Stimulated activated CD8-positive, alpha-beta memory T cell treated with anti-CD3 and anti-CD28 coated beads, Interleukin-7, amount 100 ng/mL, for 24 hours (primary cell): ENCODE data around the gene PLBD2.
"Not testable (repeated sequence)": the region's sequence is repeated elsewhere in the genome, so short reads cannot be mapped to it uniquely, and the experiment has no call there.

ENCODE experiments used
- DNase-seq: peaks from one replicate; pipeline ENCODE4 v3.0.0-alpha.2; 2020; ENCODE audit warnings: low read depth

Gene PLBD2

DNA sequence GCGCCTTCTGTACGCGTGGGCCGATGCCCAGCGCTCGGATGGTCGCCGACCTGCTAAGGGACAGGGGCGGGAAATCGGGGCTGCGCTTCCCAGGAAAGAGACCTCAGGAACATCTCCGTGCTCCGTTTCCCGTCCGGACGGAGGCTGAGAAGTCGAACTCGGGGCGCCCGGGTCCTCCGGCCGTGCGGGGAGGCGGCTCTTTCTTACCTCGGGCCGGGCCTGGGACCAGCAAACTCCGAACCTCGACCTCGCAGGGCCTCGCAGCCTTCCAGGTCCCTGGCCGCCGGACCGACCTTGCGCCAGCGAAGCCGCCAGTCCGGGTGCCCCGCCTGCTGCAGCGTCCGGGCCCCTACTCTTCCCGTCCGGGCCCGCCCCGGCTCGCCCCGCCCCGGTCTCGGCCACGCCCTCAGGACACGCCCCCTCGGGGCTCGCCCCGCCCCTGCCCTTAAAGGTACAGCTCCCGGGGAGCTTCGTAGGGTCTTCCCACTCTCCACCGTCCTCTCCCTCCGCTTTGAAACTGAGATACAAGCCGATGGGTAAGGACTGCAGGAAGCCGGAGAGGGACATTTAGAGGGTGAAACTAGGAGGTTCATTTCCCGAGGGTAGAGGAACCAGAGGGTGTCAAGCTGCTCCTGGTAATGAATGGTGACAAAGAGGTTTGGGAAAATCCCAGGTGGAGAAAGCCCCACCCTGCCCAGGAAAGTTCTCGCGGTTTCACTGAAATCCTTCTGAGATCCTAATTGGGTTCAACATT is 23.4 kb upstream of the PLBD2 start, which contains the start of gene SLC8B1:
Gene SLC8B1 (minus strand): TSS at position 324 of the 754 bp plus-strand sequence. CDS start 2,231 bp downstream, outside the sequence.
- peak; percentile 84 for DNase-seq

DNA sequence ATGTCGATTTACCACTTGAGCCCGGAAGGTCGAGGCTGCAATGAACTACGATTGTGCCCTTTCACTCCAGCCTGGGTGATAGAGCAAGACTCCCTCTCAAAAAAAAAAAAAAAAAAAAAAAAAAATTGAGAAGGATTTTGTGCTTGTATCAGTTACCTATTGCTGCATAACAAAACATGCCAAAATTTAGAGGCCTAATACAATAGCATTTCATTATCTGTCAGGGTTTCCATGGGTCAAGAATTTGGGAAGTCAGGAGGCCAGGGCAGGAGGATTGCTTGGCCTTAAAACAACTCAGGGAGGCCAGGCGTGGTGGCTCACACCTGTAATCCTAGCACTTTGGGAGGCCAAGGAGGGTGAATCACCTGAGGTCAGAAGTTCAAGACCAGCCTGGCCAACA is 18.8 kb upstream of the PLBD2 start:
- DNase-seq: no peak

DNA sequence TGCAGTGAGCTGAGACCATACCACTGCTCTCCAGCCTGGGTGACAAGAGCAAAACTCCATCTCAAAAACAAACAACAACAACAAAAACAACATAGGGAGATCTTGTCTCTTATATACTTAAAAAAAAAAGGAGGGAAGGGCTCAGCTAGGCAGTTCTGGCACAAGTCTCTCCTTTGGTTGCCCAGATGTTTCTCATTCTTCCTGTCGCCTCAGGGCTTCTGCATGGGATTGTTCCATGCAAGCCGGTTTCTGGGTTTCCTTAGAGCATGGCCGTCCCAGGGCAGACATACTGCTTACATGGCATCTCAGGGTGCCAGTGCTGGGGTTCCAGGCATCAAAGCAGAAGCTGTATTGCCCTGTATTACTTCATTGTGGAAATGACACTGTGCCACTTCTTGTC is 18.3 kb upstream of the PLBD2 start:
- no peak for DNase-seq

DNA sequence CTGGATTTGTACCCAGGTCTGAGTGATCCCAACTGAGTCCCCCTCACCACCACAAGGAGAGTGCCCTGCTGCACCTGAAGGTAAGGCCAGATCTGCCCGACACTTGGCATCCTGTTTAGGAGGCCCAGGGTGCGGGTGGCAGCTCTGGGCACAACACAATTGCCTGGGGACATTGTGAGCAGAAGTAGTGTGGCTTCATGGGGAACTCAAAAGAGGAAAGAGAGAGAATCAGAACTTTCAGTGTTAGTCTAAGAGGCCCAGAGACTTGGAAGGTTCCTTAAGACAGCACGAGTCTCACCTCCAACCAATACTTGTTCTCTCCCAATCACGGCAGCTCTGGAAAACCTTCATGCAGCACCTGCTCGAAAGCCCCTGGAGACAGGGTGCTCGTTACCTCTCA is 16.9 kb upstream of the PLBD2 start:
- DNase-seq: no peak

DNA sequence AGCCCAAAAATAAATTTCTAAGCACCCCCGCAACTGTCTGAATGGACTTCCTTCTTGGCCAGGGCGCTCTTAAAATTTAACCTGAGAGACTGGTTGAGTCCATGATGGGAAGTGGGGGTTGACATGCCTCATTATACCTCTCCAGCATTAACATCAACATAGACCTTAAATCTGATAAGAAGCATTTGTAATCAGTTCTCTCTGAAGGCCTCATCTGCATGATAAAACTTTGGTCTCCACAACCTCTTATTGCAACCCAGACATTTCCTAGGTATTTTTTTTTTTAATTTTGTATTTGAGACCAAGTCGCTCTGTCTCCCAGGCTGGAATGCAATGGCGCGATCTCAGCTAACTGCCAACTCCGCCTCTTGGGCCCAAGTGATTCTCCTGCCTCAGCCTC is 13.1 kb upstream of the PLBD2 start:
- no peak for DNase-seq

DNA sequence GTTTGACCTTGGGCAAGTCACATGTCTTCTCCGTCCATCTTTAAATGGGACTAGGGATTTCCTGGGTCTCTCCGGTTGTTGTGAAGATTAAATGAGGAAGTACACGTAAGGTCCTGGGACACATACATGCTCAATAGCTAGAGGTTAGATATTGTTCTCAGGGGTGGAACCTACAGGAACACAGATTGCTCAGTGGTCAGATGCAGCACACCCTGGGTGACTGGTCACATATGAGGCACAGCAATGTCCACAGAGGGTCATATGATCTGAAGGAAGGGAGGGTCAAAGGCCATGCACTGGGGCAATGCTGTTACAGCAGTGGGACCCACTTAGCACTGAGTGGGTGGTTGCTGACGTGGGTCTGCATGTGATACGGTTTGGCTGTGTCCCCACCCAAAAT is 12.0 kb upstream of the PLBD2 start:
- DNase-seq: no peak

DNA sequence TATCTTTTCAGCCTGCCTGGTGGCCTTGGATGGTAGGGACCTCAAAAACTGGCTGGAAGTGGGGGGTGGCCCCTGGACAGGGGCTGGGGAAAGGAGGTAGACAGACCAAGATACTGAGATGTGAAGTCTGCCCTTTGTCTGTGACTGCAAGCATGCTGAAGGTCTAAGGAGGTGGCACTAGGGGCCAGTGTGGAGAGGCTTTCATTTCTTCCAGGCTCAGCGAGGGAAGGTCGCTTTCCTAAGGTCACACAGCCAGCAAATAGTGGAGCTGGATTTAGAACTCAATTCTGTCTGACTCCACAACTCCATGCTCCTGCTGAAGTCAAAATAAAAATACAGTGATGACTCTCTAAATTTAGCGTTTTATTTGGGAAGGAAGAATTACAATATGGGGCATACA is 11.3 kb upstream of the PLBD2 start:
- DNase-seq: no peak

DNA sequence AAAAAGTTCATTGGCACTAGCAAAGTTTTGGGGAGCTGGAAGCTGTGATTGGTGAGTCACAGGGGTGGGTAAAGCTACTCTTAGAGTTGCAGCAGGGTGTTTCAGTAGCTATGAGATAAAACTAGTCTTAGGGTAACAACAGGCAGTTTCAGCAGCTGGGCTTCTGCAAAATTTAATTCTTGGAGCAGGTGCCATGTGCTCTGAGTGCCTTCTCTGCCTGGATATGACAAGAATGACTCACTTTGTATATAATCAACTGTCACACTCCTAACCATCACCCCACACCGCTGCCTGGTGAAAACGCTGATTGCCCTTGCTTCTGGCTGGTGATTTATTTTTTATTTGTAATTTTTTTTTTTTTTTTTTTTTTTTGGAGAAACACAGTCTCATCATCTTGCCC is 10.5 kb upstream of the PLBD2 start:
- no peak for DNase-seq

DNA sequence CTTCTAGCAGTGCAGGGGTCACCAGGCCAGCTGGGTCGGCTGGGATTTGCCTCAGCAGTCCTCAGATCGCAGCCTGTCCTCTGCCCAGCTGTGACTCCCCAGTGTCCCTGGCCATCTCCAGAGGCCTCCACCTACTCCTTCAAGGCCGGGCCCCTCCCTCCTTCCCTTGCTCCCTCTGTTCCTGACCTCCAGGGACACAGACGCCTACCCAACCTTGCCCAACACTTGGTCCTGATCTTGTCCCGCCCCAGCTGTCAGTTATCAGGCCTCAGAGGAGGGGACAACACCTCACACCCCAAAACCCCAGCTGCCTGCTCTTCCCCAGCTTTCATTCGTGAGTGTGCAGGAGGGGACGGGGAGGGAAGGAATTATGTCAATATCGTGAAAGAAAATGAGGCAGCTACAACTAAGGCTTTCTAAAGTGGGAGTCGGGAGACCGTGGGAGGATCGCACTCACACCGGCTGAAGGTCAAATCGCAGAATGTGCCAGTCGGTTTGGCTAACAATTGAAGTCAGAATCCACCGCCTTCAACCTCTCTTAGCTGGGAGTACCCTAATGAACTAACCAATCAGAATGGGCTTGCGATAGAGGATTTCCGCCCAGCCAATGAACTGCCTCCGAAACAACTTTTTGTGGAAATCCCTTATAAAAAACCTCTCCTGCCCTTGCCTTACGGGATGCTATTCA is 9.4 kb upstream of the PLBD2 start:
- DNase-seq: no peak

DNA sequence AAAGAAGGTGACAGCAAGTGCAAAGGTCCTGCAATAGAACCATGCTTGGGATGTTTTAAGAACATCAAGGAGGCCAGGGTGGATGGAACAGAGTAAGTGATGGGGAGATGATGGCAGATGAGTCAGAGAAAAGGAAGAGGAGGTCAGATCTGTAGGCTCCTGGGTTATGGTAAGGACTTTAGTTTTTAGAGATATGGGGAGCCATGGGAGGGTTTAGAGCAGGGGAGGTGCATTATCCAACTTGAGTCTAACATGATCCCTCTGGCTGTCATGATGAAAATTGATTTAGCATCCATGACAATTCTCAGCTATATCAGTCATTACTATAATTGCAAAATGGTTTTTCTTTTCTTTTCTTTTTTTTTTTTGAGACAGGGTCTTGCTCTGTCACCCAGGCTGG is 7.3 kb upstream of the PLBD2 start:
- DNase-seq: no peak

DNA sequence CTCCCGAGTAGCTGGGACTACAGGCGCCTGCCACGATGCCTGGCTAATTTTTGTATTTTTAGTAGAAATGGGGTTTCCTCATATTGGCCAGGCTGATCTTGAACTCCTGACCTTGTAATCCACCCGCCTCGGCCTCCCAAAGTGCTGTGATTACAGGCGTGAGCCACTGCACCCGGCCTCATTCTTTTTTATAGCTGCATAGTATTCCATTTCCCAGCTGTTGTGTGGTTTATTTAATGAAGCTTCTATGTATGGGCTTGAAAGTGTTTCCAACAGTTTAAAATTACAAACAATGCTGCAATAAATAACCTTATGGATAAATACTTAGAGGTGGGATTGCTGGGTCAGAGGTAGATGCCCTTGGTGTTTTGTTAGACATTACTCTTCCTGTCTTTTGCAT is 4.2 kb upstream of the PLBD2 start:
- DNase-seq: not testable (repeated sequence)

DNA sequence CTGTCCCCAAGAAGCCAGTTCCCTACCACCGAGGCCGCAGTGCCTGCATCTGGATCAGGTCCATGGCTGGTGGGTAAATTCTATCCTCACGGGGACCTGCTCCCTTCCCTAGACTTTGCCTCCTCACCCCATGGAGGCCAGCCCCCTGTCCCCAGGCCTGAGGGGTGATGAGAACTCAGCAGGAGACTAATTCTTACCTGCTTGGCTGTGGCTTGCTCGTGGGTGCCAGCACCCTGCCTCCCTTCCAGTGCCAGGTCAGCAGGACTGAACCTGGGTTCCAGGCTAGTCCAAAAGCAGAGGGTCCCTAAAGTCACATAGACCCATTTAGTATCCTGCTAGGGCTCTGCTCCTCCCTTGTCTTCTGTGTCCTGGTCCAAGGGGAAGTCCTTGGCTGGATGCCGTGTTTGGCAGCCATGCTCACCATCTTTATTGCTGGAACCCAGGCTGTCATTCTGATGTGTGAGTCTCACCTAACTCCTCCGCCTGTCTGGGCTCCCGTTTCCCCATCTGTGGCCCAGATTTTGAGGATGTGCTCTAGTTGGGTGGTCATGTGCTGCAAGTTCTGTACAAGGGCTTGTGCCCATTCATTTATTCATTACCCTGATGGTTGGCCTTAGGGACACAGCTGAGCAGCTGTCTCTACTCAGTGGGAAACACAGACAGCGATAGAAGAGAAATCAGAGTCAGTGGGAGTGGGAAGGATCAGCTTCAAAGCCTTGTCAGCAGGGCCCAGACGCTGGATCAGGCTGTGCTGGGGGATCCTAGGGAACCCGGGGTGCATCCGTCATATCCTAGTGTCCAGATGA is 949 bp downstream of the PLBD2 start:
- no peak for DNase-seq

DNA sequence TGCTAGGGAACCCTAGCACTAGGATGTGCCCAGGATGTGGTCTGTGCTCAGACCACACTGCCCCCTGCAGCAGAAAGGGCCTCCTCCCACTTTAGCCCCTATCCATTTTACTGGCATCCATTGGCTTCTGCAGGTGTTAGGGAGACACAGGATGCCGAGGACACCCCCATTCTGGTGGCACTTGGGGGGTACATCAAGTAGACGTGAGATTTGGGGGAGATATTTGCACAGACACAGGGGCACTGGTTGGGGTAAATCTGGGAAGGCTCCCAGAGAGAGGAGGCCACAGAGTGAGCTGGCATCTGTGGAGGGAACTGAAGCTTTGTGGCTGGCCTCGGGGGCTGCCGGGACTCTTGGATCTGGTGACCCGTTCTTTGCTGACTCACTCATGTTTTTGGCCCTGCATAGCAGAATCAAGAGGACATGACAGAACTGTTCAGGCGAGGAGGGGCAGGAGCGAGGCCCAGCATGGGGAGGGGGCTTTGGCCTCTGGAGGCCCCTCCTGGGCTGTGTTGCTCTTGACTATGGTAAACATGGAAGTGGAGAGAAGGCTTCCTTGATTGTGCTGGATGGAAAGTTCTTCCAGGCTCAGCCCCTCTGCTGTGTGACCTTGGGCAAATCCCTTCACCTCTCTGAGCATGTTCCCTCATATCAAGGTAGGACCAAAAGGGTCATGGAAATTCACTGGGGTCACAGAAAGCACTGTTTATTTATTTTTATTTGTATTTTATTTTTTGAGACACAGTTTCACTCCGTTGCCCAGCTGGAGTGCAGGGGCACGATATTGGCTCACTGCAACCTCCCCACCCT is 1.8 kb downstream of the PLBD2 start:
- DNase-seq: no peak

DNA sequence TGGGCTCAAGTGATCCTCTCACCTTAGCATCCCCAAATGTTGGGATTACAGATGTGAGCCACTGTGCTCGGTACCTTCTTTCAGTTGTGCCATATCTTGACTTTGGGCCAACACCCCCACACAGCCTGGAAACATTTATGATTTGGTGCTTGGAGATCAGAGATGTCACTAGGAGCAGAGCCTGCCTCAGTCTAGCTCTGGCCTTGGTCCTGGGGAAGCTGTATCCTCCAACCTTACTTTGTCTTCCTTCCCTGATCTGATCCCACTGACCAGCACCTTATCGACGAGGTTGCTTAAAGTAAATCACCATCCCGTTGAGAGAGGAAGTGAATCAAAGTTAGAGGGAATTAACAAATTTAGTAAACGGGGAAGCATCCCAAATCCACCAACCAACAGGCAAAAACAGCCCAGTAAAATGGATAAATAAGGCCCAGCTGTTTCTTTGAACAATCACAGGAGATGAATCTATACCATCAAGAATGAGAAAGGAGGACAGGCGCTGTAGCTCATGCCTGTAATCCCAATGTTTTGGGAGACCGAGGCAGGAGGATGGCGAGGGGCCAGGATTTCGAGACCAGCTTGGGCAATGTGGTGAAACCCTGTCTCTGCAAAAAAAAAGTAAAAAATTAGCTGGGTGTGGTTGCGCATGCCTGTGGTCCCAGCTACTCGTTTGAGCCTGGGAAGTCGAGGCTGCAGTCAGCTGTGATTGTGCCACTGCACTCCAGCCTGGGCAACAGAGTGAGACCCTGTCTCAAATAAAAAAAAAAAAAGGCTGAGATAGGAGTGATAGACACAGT is 3.4 kb downstream of the PLBD2 start:
- DNase-seq: no peak

DNA sequence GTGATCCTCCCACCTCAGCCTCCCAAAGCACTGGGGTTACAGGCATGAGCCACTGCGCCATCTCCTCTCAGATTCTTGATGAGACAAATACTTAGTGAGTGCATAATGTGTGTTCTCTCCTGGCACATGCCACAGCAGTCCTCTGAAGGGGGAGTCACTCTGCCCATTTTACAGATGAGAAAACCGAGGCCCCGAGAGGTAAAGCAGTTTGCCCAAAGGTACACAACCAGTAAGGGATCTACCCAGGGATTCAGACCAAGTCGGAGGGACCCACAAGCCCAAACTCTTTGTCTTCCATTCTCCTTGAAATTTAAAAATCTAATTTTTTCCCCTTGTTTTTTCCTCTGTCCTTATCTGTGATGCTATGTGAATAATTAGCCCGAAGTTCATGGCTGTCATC is 6.3 kb downstream of the PLBD2 start:
- no peak for DNase-seq

DNA sequence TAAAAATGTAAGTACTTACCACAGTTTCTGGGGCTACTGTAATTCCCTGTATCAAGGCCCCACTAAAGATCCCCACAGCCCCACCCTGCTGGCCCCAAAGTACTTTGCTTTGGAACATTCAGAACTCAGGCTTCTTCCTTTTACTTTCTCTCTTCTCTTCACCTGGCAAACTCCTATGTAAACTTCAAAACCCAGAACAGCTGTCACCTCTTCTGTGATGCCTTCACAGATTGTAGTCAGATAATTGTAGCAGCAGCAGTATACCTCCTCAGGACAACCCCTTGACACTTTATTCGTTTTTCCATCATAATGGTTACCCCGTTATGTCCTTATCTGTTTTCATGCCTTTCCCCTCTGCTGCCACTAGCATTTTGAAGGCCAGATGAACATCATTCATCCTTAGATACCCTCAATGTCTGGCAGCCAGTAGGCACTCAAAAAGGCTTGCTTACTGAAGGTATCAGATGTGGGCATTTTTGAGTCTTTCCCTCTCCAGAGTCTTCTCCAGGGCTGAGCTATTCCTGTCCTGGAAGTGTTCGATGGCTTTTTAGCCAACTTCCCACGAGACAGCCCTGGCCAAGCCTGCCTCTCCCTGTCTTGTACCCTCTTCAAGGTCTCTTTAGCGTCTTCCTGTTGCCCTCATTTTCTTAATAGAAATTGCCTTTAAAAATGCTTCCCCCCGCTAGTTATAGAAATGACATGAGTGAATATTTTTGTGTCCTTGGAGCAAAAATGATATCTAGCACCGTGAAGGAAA is 7.4 kb downstream of the PLBD2 start:
- no peak for DNase-seq

DNA sequence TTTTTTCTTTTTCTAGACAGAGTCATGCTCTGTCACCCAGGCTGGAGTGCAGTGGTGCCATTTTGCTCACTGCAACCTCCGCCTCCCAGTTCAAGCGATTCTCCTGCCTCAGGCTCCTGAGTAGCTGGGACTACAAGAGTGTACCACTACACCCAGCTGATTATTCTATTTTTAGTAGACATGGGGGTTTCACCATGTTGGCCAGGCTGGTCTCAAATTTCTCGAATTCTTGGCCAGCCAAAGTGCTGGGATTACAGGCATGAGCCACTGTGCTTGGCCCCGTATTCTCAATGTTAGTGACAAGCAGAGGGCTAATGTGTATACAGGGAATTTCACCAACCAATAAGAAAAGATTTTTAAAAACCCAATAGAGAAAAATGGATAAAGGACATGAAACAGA is 8.4 kb downstream of the PLBD2 start:
- DNase-seq: no peak

DNA sequence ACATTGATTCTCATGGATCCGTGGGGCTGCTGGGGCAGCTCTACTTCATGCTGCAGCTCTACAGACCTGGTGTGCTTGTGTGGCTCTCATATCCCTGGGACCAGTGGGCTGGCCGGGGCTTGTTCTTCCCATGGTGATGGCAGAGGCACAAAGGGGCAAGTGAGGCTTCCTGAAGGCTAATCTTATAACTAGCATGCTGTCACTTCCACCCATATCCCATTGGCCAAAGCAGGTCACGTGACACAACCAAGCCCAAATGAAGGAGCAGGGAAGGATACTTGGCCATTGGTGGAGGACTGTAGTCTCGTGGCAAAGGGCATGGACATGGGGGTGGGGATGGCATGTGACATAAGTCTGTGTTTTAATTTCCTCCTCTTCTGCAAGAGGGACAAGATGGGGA is 9.9 kb downstream of the PLBD2 start:
- no peak for DNase-seq

DNA sequence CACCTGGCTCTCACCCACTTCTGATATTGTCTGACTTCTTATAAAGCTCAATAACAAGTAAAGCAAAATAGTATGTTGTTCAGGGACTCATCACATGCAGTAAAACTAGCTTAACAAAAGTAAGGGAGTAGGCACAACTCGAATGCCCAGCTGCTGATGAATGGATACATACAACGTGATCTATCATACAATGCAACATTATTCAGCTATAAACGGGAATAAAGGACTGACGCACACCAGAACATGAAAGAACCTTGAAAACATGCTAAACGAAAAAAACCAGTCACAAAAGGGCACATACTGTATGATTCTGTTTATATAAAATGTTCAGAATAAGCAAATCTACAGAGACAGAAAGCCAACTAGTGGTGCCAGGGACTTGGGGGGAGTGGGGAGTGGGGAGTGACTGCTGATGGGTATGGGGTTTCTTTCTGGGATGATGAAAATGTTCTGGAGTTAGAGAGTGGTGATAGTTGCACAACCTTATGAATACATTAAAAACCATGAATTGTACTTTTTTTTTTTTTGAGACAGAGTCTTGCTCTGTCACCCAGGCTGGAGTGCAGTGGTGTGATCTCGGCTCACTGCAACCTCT is 11.1 kb downstream of the PLBD2 start:
- no peak for DNase-seq
